Neural cell (in vitro differentiated cells): Measurements from ENCODE around the gene ARHGAP29. TPM values are rescaled to one million over a fixed set of nuclear protein-coding genes. Genes with fewer than 3 reads are reported as not detected.

ENCODE experiments used
- H2AFZ ChIP-seq: fragments of 200-600, 300-800 bp; sonication (generic), shearing (Covaris generic); 2 replicates; pipeline ENCODE4 v1.6.0; 2014; ENCODE audit warnings: low read depth, mild to moderate bottlenecking, antibody characterized with exemption, low read length, moderate library complexity
- H3F3A ChIP-seq: fragments of 200-600 bp; shearing (Covaris generic); 2 replicates; pipeline ENCODE4 v1.6.1; 2016; ENCODE audit warnings: mild to moderate bottlenecking, moderate library complexity, mixed read lengths, antibody characterized with exemption, low read length; ENCODE audit not compliant: insufficient read depth, poor library complexity, severe bottlenecking
- H3K27ac ChIP-seq: fragments of 200-600, 300-800 bp; sonication (generic), shearing (Covaris generic); 2 replicates; pipeline ENCODE4 v1.5.1; 2014; ENCODE audit warnings: mild to moderate bottlenecking, low read length, moderate library complexity
- H3K27me3 ChIP-seq: fragments of 300-800, 200-600 bp; sonication (generic), shearing (Covaris generic); 2 replicates; pipeline ENCODE4 v1.6.0; 2014; ENCODE audit warnings: mild to moderate bottlenecking, low read depth, low read length, moderate library complexity; ENCODE audit not compliant: insufficient read depth
- H3K36me3 ChIP-seq: fragments of 300-800, 200-600 bp; sonication (generic), shearing (Covaris generic); 2 replicates; pipeline ENCODE4 v1.5.1; 2014; ENCODE audit warnings: mild to moderate bottlenecking, antibody characterized with exemption, low read length, moderate library complexity; ENCODE audit not compliant: insufficient read depth
- H3K4me2 ChIP-seq: fragments of 300-800, 200-600 bp; sonication (generic), shearing (Covaris generic); 2 replicates; pipeline ENCODE4 v1.6.0; 2014; ENCODE audit warnings: mild to moderate bottlenecking, low read length
- H3K4me3 ChIP-seq: fragments of 300-800, 200-600 bp; sonication (generic), shearing (Covaris generic); 2 replicates; pipeline ENCODE4 v1.5.1; 2014; ENCODE audit warnings: mild to moderate bottlenecking, low read length, moderate library complexity
- H3K79me2 ChIP-seq: fragments of 200-600 bp; shearing (Covaris generic); replicated peaks from 2 replicates; pipeline ENCODE4 v1.6.0; 2014; ENCODE audit warnings: mild to moderate bottlenecking, low read length, moderate library complexity; ENCODE audit not compliant: insufficient read depth
- H3K9ac ChIP-seq: fragments of 300-800, 200-600 bp; sonication (generic), shearing (Covaris generic); 2 replicates; pipeline ENCODE4 v1.6.1; 2016; ENCODE audit warnings: mild to moderate bottlenecking, low read length, mixed read lengths
- H3K9me2 ChIP-seq: fragments of 200-600 bp; shearing (Covaris generic); 2 replicates; pipeline ENCODE4 v1.6.1; 2016; ENCODE audit warnings: mild to moderate bottlenecking, low read length, mixed read lengths; ENCODE audit not compliant: insufficient read depth
- H3K9me3 ChIP-seq: fragments of 200-600, 300-800 bp; sonication (generic), shearing (Covaris generic); 2 replicates; pipeline ENCODE4 v1.6.1; 2016; ENCODE audit warnings: mild to moderate bottlenecking, mixed run types, low read length, moderate library complexity, mixed read lengths
- H4K20me1 ChIP-seq: fragments of 200-600 bp; shearing (Covaris generic); 2 replicates; pipeline ENCODE4 v1.6.1; 2016; ENCODE audit warnings: mild to moderate bottlenecking, mixed run types; ENCODE audit not compliant: insufficient read depth
- CTCF ChIP-seq: fragments of 450-650 bp; IDR thresholded peaks from 2 replicates; pipeline ENCODE4 v1.5.1; 2014; ENCODE audit warnings: antibody characterized with exemption, mild to moderate bottlenecking, moderate library complexity; ENCODE audit not compliant: poor library complexity, severe bottlenecking
- EP300 ChIP-seq: fragments of 450-650 bp; conservative IDR thresholded peaks from 2 replicates; pipeline ENCODE4 v1.6.1; 2014; ENCODE audit warnings: antibody characterized with exemption, mild to moderate bottlenecking, moderate library complexity; ENCODE audit not compliant: poor library complexity, severe bottlenecking
- EZH2 ChIP-seq: fragments of 200-600, 300-800 bp; shearing (Covaris generic), sonication (generic); IDR thresholded peaks from 2 replicates; pipeline ENCODE4 v1.6.1; 2014; ENCODE audit warnings: antibody characterized with exemption, low read length, borderline replicate concordance, mild to moderate bottlenecking; ENCODE audit not compliant: insufficient read depth, poor library complexity, severe bottlenecking
- MXI1 ChIP-seq: fragments of 450-650 bp; conservative IDR thresholded peaks from 2 replicates; pipeline ENCODE4 v1.6.1; 2014; ENCODE audit warnings: antibody characterized with exemption, mild to moderate bottlenecking; ENCODE audit not compliant: poor library complexity, severe bottlenecking
- POLR2AphosphoS5 ChIP-seq: IDR thresholded peaks from 2 replicates; pipeline ENCODE4 v1.6.1; 2012
- RAD21 ChIP-seq: fragments of 450-650 bp; conservative IDR thresholded peaks from 2 replicates; pipeline ENCODE4 v1.6.1; 2014; ENCODE audit warnings: antibody characterized with exemption, mild to moderate bottlenecking, moderate library complexity
- REST ChIP-seq: IDR thresholded peaks from 2 replicates; pipeline ENCODE4 v1.6.1; 2012; ENCODE audit warnings: borderline replicate concordance
- SMC3 ChIP-seq: fragments of 450-650 bp; conservative IDR thresholded peaks from 2 replicates; pipeline ENCODE4 v1.6.1; 2014; ENCODE audit warnings: antibody characterized with exemption, mild to moderate bottlenecking, moderate library complexity; ENCODE audit not compliant: poor library complexity
- TAF1 ChIP-seq: IDR thresholded peaks from 2 replicates; pipeline ENCODE4 v1.6.1; 2012; ENCODE audit warnings: low read depth
- polyA plus RNA-seq: library from polyadenylated mRNA; depleted of rRNA; stranded (reverse); fragments of >200 nt; gene quantifications from 2 replicates; pipeline ENCODE4 v1.2.3, GENCODE V29; 2014

Gene ARHGAP29
- polyA plus RNA-seq, 1 donor from 2014 or later, result 1.2 TPM

- Histone ChIP-seq H3K9ac (no peak overlapping the region), H4K20me1 (no peaks in the 10 kb centered on the region), H3F3A (no peaks in the 10 kb centered on the region), H3K4me3 (no peak overlapping the region), H3K9me2 (no peaks in the 10 kb centered on the region), H3K9me3 (no peaks in the 10 kb centered on the region), H3K36me3 (no peaks in the 10 kb centered on the region), H3K4me2 (no peak overlapping the region), H3K27ac (no peak overlapping the region), H2AFZ (no peak overlapping the region), H3K27me3 (peaks cover 50% of the 10 kb centered on the region), H3K79me2 (no peaks in the 10 kb centered on the region)
- TF ChIP-seq REST (no peak), POLR2AphosphoS5 (no peak), MXI1 (no peak), TAF1 (no peak), RAD21 (no peak), CTCF (no peak), EZH2 (no peak), SMC3 (no peak), EP300 (no peak)
Measured at GRCh38 chr1:94234615-94235014, 2.8 kb downstream of the ARHGAP29 start.

- Histone ChIP-seq H3K9me3 (no peaks in the 10 kb centered on the region), H2AFZ (no peak overlapping the region), H3K79me2 (no peaks in the 10 kb centered on the region), H3K4me3 (no peak overlapping the region), H3K9me2 (no peaks in the 10 kb centered on the region), H4K20me1 (no peaks in the 10 kb centered on the region), H3F3A (no peaks in the 10 kb centered on the region), H3K27ac (no peak overlapping the region), H3K36me3 (no peaks in the 10 kb centered on the region), H3K27me3 (peaks cover 26% of the 10 kb centered on the region), H3K9ac (no peak overlapping the region), H3K4me2 (no peak overlapping the region)
- TF ChIP-seq POLR2AphosphoS5 (no peak), TAF1 (no peak), CTCF (no peak), RAD21 (no peak), EP300 (no peak), SMC3 (no peak), REST (no peak), EZH2 (no peak), MXI1 (no peak)
Measured at GRCh38 chr1:94231746-94232145, 5.6 kb downstream of the ARHGAP29 start.
